IMR-90 (cell line): ENCODE data around the gene OR56B1. TPM values are rescaled to one million over a fixed set of nuclear protein-coding genes. Genes with fewer than 3 reads are reported as not detected.

Experiments used
- ATAC-seq: fragments of 200-7000 bp; cut with Tn5 transposase; 2 replicates; pipeline ENCODE4 v1.9.1; 2020; ENCODE audit warnings: low read depth, mild to moderate bottlenecking, moderate library complexity
- BruUV-seq: library from RNA; stranded (reverse); fragments of 400-500 nt; replicated peaks from 2 replicates; lab custom pipeline; 2021; lab: Mats Ljungman, UMichigan
- CTCF ChIA-PET: fragments of 300-600 bp; formaldehyde crosslinking; extraction: SDS; loops from one replicate; lab custom pipeline; 2021; ENCODE audit warnings: antibody characterized with exemption; lab: Yijun Ruan, JAX
- POLR2A ChIA-PET: fragments of 300-600 bp; sonication (Branson Sonifier 250); formaldehyde crosslinking; loops from one replicate; lab custom pipeline; 2022; ENCODE audit warnings: antibody characterized with exemption; ENCODE audit not compliant: unreplicated experiment; lab: Charles Lee
- DNase-seq: peaks from one replicate; pipeline ENCODE4 v3.0.0; 2013
- H2AFZ ChIP-seq: replicated peaks from 2 replicates; pipeline ENCODE3; 2013; ENCODE audit warnings: low read length, mild to moderate bottlenecking; ENCODE audit not compliant: poor library complexity
- H2AK5ac ChIP-seq: 2 replicates; pipeline ENCODE4 v1.6.1; 2013; ENCODE audit warnings: low read depth, low read length, inconsistent platforms
- H2AK9ac ChIP-seq: replicated peaks from 2 replicates; pipeline ENCODE3; 2013; ENCODE audit warnings: mild to moderate bottlenecking, low read depth, low read length, moderate library complexity; ENCODE audit not compliant: poor library complexity
- H2BK120ac ChIP-seq: 2 replicates; pipeline ENCODE4 v1.6.1; 2013; ENCODE audit warnings: low read depth, low read length, inconsistent platforms
- H2BK15ac ChIP-seq: 3 replicates; pipeline ENCODE4 v1.6.1; 2013; ENCODE audit warnings: low read depth, low read length, inconsistent platforms
- H2BK20ac ChIP-seq: 2 replicates; pipeline ENCODE4 v1.6.1; 2013; ENCODE audit warnings: low read depth, mild to moderate bottlenecking, inconsistent platforms, low read length, moderate library complexity
- H2BK5ac ChIP-seq: 2 replicates; pipeline ENCODE4 v1.6.1; 2013; ENCODE audit warnings: mild to moderate bottlenecking, low read depth, low read length, inconsistent platforms; ENCODE audit not compliant: poor library complexity, severe bottlenecking
- H3K14ac ChIP-seq: replicated peaks from 2 replicates; pipeline ENCODE4 v1.6.1; 2013; ENCODE audit warnings: low read depth, low read length, inconsistent platforms
- H3K18ac ChIP-seq: 2 replicates; pipeline ENCODE4 v1.6.1; 2013; ENCODE audit warnings: low read depth, low read length, control low read depth
- H3K23ac ChIP-seq: 2 replicates; pipeline ENCODE4 v1.6.1; 2013; ENCODE audit warnings: low read depth, low read length, inconsistent platforms
- H3K27ac ChIP-seq: 2 replicates; pipeline ENCODE4 v1.5.1; 2013; ENCODE audit warnings: mild to moderate bottlenecking, control low read depth, low read length; ENCODE audit not compliant: insufficient read depth
- H3K27me3 ChIP-seq: 2 replicates; pipeline ENCODE4 v1.6.1; 2013; ENCODE audit warnings: low read length; ENCODE audit not compliant: control insufficient read depth, insufficient read depth
- H3K36me3 ChIP-seq: 2 replicates; pipeline ENCODE4 v1.6.1; 2013; ENCODE audit warnings: low read length, mixed read lengths; ENCODE audit not compliant: control insufficient read depth, insufficient read depth
- H3K4ac ChIP-seq: 2 replicates; pipeline ENCODE4 v1.6.1; 2013; ENCODE audit warnings: low read depth, low read length, inconsistent platforms
- H3K4me1 ChIP-seq: 2 replicates; pipeline ENCODE4 v1.6.1; 2013; ENCODE audit warnings: low read length, mixed read lengths; ENCODE audit not compliant: control insufficient read depth, insufficient read depth
- H3K4me2 ChIP-seq: 2 replicates; pipeline ENCODE4 v1.6.1; 2013; ENCODE audit warnings: low read depth, mild to moderate bottlenecking, control low read depth, low read length, moderate library complexity
- H3K4me3 ChIP-seq: 2 replicates; pipeline ENCODE4 v1.5.1; 2013; ENCODE audit warnings: low read depth, mild to moderate bottlenecking, control low read depth, low read length, moderate library complexity; ENCODE audit not compliant: insufficient read depth
- H3K56ac ChIP-seq: 2 replicates; pipeline ENCODE4 v1.6.1; 2013; ENCODE audit warnings: low read length, inconsistent platforms; ENCODE audit not compliant: insufficient read depth; ENCODE audit errors: extremely low read depth
- H3K79me1 ChIP-seq, 2 experiments: 2 replicates each; pipeline ENCODE4 v1.6.1; 2013; ENCODE audit warnings: low read length in 2 of 2, inconsistent platforms in 1 of 2, low read depth in 1 of 2
- H3K9ac ChIP-seq: 2 replicates; pipeline ENCODE4 v1.6.1; 2013; ENCODE audit warnings: low read depth, low read length, control low read depth
- H3K9me1 ChIP-seq: 2 replicates; pipeline ENCODE4 v1.6.1; 2013; ENCODE audit warnings: low read length, inconsistent platforms; ENCODE audit not compliant: insufficient read depth
- H3K9me3 ChIP-seq: 2 replicates; pipeline ENCODE4 v1.6.1; 2013; ENCODE audit warnings: low read length; ENCODE audit not compliant: control insufficient read depth, insufficient read depth
- H4K20me1 ChIP-seq: 2 replicates; pipeline ENCODE4 v1.6.1; 2013; ENCODE audit warnings: low read length, inconsistent platforms; ENCODE audit not compliant: insufficient read depth
- H4K5ac ChIP-seq: 2 replicates; pipeline ENCODE4 v1.6.1; 2013; ENCODE audit warnings: mild to moderate bottlenecking, low read depth, low read length, control low read depth
- H4K8ac ChIP-seq, 2 experiments: 2 replicates each; pipeline ENCODE4 v1.6.1; 2013; ENCODE audit warnings: low read depth in 2 of 2, low read length in 2 of 2, control low read depth in 1 of 2, inconsistent platforms in 1 of 2
- H4K91ac ChIP-seq: 2 replicates; pipeline ENCODE4 v1.6.1; 2013; ENCODE audit warnings: low read depth, low read length, inconsistent platforms; ENCODE audit not compliant: insufficient read depth
- BHLHE40 ChIP-seq: fragments of 150-350 bp; IDR thresholded peaks from 2 replicates; pipeline ENCODE4 v1.6.1; 2016; ENCODE audit warnings: mild to moderate bottlenecking, low read depth, low read length
- CEBPB ChIP-seq: IDR thresholded peaks from 2 replicates; pipeline ENCODE4 v1.6.1; 2012; ENCODE audit warnings: low read depth, low read length, improper control_type of control experiment
- CTCF ChIP-seq: conservative IDR thresholded peaks from 2 replicates; pipeline ENCODE4 v1.5.1; 2012; ENCODE audit warnings: mild to moderate bottlenecking, low read depth, low read length, improper control_type of control experiment
- ELK1 ChIP-seq: fragments of 150-350 bp; IDR thresholded peaks from 2 replicates; pipeline ENCODE4 v1.6.1; 2016; ENCODE audit warnings: low read depth, mild to moderate bottlenecking, low read length, moderate library complexity, borderline replicate concordance
- FOS ChIP-seq: fragments of 150-350 bp; IDR thresholded peaks from 2 replicates; pipeline ENCODE4 v1.6.1; 2016; ENCODE audit warnings: low read depth, low read length
- MAFK ChIP-seq: IDR thresholded peaks from 2 replicates; pipeline ENCODE4 v1.6.1; 2012; ENCODE audit warnings: low read depth, low read length, improper control_type of control experiment
- MAZ ChIP-seq: IDR thresholded peaks from 2 replicates; pipeline ENCODE4 v1.6.1; 2012; ENCODE audit warnings: low read depth, mild to moderate bottlenecking, low read length, improper control_type of control experiment, moderate library complexity, borderline replicate concordance
- MXI1 ChIP-seq: IDR thresholded peaks from 2 replicates; pipeline ENCODE4 v1.6.1; 2012; ENCODE audit warnings: low read depth, mild to moderate bottlenecking, low read length, moderate library complexity, borderline replicate concordance
- NFE2L2 ChIP-seq: fragments of 150-350 bp; IDR thresholded peaks from 2 replicates; pipeline ENCODE4 v1.6.1; 2016; ENCODE audit warnings: low read depth, mild to moderate bottlenecking, low read length
- POLR2A ChIP-seq: IDR thresholded peaks from 2 replicates; pipeline ENCODE4 v1.6.1; 2012; ENCODE audit warnings: mild to moderate bottlenecking, low read depth, low read length
- RAD21 ChIP-seq: IDR thresholded peaks from 2 replicates; pipeline ENCODE4 v1.6.1; 2012; ENCODE audit warnings: low read length, improper control_type of control experiment
- RCOR1 ChIP-seq: IDR thresholded peaks from 2 replicates; pipeline ENCODE4 v1.6.1; 2012; ENCODE audit warnings: mild to moderate bottlenecking, low read length, improper control_type of control experiment; ENCODE audit not compliant: insufficient replicate concordance
- RFX5 ChIP-seq: IDR thresholded peaks from 2 replicates; pipeline ENCODE4 v1.8.0; 2012; ENCODE audit warnings: low read depth, mild to moderate bottlenecking, low read length, moderate library complexity
- SMC3 ChIP-seq: fragments of 150-350 bp; IDR thresholded peaks from 2 replicates; pipeline ENCODE4 v1.6.1; 2016; ENCODE audit warnings: low read depth, mild to moderate bottlenecking, antibody characterized with exemption, low read length, moderate library complexity
- USF2 ChIP-seq: fragments of 150-350 bp; IDR thresholded peaks from 2 replicates; pipeline ENCODE4 v1.6.1; 2017; ENCODE audit warnings: mild to moderate bottlenecking, antibody characterized with exemption, low read length, low read depth
- WGBS, 2 experiments: methylation state at CpG; one replicate each; pipeline versions ENCODE4 v1.1.5 to v1.1.7; 2013; ENCODE audit warnings: missing lambda C conversion rate in 2 of 2; ENCODE audit not compliant: insufficient read length in 1 of 2; ENCODE audit errors: extremely low coverage in 2 of 2; 5-methylcytosine and 5-hydroxymethylcytosine counted together
- dilution Hi-C: fragments of 300-500 bp; cut with HindIII; formaldehyde crosslinking; loops from one replicate; pipeline ENCODE4 v1.14.3; 2018; ENCODE audit warnings: low sequenced_read_pairs; ENCODE audit not compliant: unreplicated experiment
- in situ Hi-C: fragments of 300-500 bp; cut with MboI; formaldehyde crosslinking; loops from 3 replicates; pipeline ENCODE4 v1.14.3; 2019; ENCODE audit warnings: low sequenced_read_pairs, inconsistent platforms, mixed read lengths
- intact Hi-C: fragments of 100-400 bp; cut with micrococcal nuclease; formaldehyde crosslinking; loops from 2 replicates; pipeline ENCODE4 v1.10.0; 2022
- polyA plus RNA-seq, 3 experiments: library from polyadenylated mRNA; depleted of rRNA; stranded (reverse); fragments of >200 nt; gene quantifications; 2 replicates each; pipeline ENCODE4 v1.2.3, GENCODE V29; 2012; ENCODE audit warnings: low replicate concordance in 1 of 3
- total RNA-seq: library from RNA; depleted of rRNA; stranded (reverse); fragments of >200 nt; gene quantifications from 2 replicates; pipeline ENCODE4 v1.2.3, GENCODE V29; 2012

The OR56B1 gene
- total and polyA plus RNA-seq, 2 of the 4 experiments (the other 2 are of a cell fraction), result not detected

GRCh38 chr11:5689551-5689983 is 46.7 kb upstream of the OR56B1 start, which contains the start of gene TRIM22:
TSS of gene TRIM22 (plus strand) at chr11:5689790. CDS start at chr11:5696233, 6,443 bp downstream.
- no CpG with 5 or more reads among the region's 2 CpGs for WGBS, 2 experiments
- in situ Hi-C loops, result loop anchor here (5.0 to 25.0 kb wide), 2 partner anchors 67 to 673 kb away; no protein-coding TSS in a partner anchor
- DNase-seq (peak; percentile 71), ATAC-seq (peak; percentile 42)
- peaks cover 5% of the 10 kb centered on the region for H3K4me1 ChIP-seq
- H4K91ac ChIP-seq, result peak within 1 kb of the TSS; percentile 96
- no peaks in the 10 kb centered on the region for H4K20me1 ChIP-seq
- peak within 1 kb of the TSS; percentile 98 for H3K23ac ChIP-seq
- peak within 1 kb of the TSS; percentile 98 for H3K4me2 ChIP-seq
- H2BK120ac ChIP-seq, result peak within 1 kb of the TSS; percentile 98
- peak within 1 kb of the TSS; percentile 71 for H3K4me3 ChIP-seq
- H2AK5ac ChIP-seq, result peak within 1 kb of the TSS; percentile 77; the same call in 1 of the 2 replicates
- peaks cover 2% of the 10 kb centered on the region for H3K36me3 ChIP-seq
- H2BK20ac ChIP-seq, result peak within 1 kb of the TSS; percentile 95
- H3K27ac ChIP-seq, result peak within 1 kb of the TSS; percentile 94
- BruUV-seq, result no TSS peak
- H3K18ac ChIP-seq, result peak within 1 kb of the TSS; percentile 99
- intact Hi-C loops, result loop anchor here (10.0 kb wide), 1 partner anchor 325 kb away; no protein-coding TSS in a partner anchor
- dilution Hi-C loops, result no loop called here
- peak within 1 kb of the TSS; percentile 92 for H3K4ac ChIP-seq
- peak within 1 kb of the TSS; percentile 94 for H3K14ac ChIP-seq
- ChIA-PET CTCF (interaction anchor here (1.0 kb wide), 1 partner anchor 92 kb away, joined by 3 read pairs; no protein-coding TSS in a partner anchor), POLR2A (interaction anchor here (1.0 to 1.4 kb wide), 2 partner anchors 10 to 65 kb away, joined by 3 to 4 read pairs; partner anchors contain the start of gene TRIM34)
- H2AK9ac ChIP-seq, result peak within 1 kb of the TSS; percentile 90
- peak within 1 kb of the TSS; percentile 92 for H2BK5ac ChIP-seq
- H2AFZ ChIP-seq, result peak within 1 kb of the TSS; percentile 81
- peak within 1 kb of the TSS; percentile 20; the same call in 2 of the 3 replicates for H2BK15ac ChIP-seq
- H3K9ac ChIP-seq, result peak within 1 kb of the TSS; percentile 91
- no peaks in the 10 kb centered on the region for H3K27me3 ChIP-seq
- peak within 1 kb of the TSS; percentile 89 to 99 for H4K8ac ChIP-seq
- H4K5ac ChIP-seq, result peak within 1 kb of the TSS; percentile 99
- peak within 1 kb of the TSS; percentile 85 for H3K56ac ChIP-seq
- H3K79me1 ChIP-seq, result peaks cover 13 to 24% of the 10 kb centered on the region in 2 experiments
- H3K9me3 ChIP-seq, result no peaks in the 10 kb centered on the region
- H3K9me1 ChIP-seq, result no peaks in the 10 kb centered on the region; the same call in 1 of the 2 replicates
- TF ChIP-seq MAZ (no peak), NFE2L2 (no peak), CTCF (no peak), RFX5 (no peak), SMC3 (no peak), USF2 (no peak), RAD21 (no peak), MXI1 (no peak), RCOR1 (no peak), CEBPB (no peak), MAFK (no peak), FOS (no peak), POLR2A (no peak; the same call in 1 of the 2 replicates), BHLHE40 (no peak), ELK1 (no peak)
